ENCODE measurements around the gene MAP3K10.

Gene MAP3K10

GRCh38 chr19:40255619-40256166 lies 64.5 kb downstream of the MAP3K10 start:
- no peak for TF ChIP-seq CTCF (conservative IDR thresholded peaks at IDR 0.05; ENCODE audit: control insufficient read depth, insufficient read depth, low read depth, low read length)
- no peak for DNase-seq (ENCODE audit: low read depth)
- H3K4me3 ChIP-seq (ENCODE audit: control insufficient read depth, low read depth, low read length), result no peak overlapping the region

GRCh38 chr19:40256512-40256911 lies 65.3 kb downstream of the MAP3K10 start:
- H3K4me3 ChIP-seq (ENCODE audit: control insufficient read depth, low read depth, low read length), result no peak overlapping the region
- no peak for TF ChIP-seq CTCF (conservative IDR thresholded peaks at IDR 0.05; ENCODE audit: control insufficient read depth, insufficient read depth, low read depth, low read length)
- DNase-seq (ENCODE audit: low read depth), result no peak

- TF ChIP-seq CTCF (conservative IDR thresholded peaks at IDR 0.05; ENCODE audit: control insufficient read depth, insufficient read depth, low read depth, low read length), result no peak
- H3K4me3 ChIP-seq (ENCODE audit: control insufficient read depth, low read depth, low read length), result no peak overlapping the region
- DNase-seq (ENCODE audit: low read depth), result no peak
Observed at GRCh38 chr19:40257096-40257517, 65.9 kb downstream of the MAP3K10 start.

- no peak overlapping the region for H3K4me3 ChIP-seq (ENCODE audit: control insufficient read depth, low read depth, low read length)
- TF ChIP-seq CTCF (conservative IDR thresholded peaks at IDR 0.05; ENCODE audit: control insufficient read depth, insufficient read depth, low read depth, low read length), result no peak
- DNase-seq (ENCODE audit: low read depth), result no peak
Observed at GRCh38 chr19:40261631-40262030, 70.4 kb downstream of the MAP3K10 start.

- TF ChIP-seq CTCF (conservative IDR thresholded peaks at IDR 0.05; ENCODE audit: control insufficient read depth, insufficient read depth, low read depth, low read length), result no peak
- DNase-seq (ENCODE audit: low read depth), result no peak
- H3K4me3 ChIP-seq (ENCODE audit: control insufficient read depth, low read depth, low read length), result no peak overlapping the region
Observed at GRCh38 chr19:40262422-40262821, 71.2 kb downstream of the MAP3K10 start.

GRCh38 chr19:40263440-40264313 lies 72.5 kb downstream of the MAP3K10 start:
- no peak for TF ChIP-seq CTCF (conservative IDR thresholded peaks at IDR 0.05; ENCODE audit: control insufficient read depth, insufficient read depth, low read depth, low read length)
- no peak for DNase-seq (ENCODE audit: low read depth)
- no peak overlapping the region for H3K4me3 ChIP-seq (ENCODE audit: control insufficient read depth, low read depth, low read length)
